Thoracic aorta (tissue), 2 donors: ENCODE measurements around the gene FDX2. TPM values are rescaled to one million over a fixed set of nuclear protein-coding genes. Genes with fewer than 3 reads are reported as not detected.

ENCODE experiments used
- ATAC-seq: fragments of 150-250 bp; one replicate; pipeline ENCODE4 v1.8.0; 2017; ENCODE audit warnings: low read depth; ENCODE audit not compliant: insufficient number of reproducible peaks, low FRiP score
- DNase-seq: peaks from one replicate; pipeline ENCODE4 v3.0.0-alpha.2; 2020; ENCODE audit warnings: low spot score
- H3K27ac ChIP-seq, 2 donors: fragments of 200-600 bp; sonication (generic); 1 replicate in 1 of 2; 2 replicates in 1 of 2; pipeline ENCODE4 v1.5.1; 2016; ENCODE audit warnings: mild to moderate bottlenecking in 2 of 2, moderate library complexity in 2 of 2
- H3K27me3 ChIP-seq: fragments of 200-600 bp; sonication (generic); replicated peaks from 2 replicates; pipeline ENCODE4 v1.6.0; 2016; ENCODE audit warnings: mild to moderate bottlenecking; ENCODE audit not compliant: insufficient read depth
- H3K36me3 ChIP-seq: fragments of 200-600 bp; sonication (generic); one replicate; pipeline ENCODE4 v1.5.1; 2016
- H3K4me1 ChIP-seq, 2 donors: fragments of 200-600 bp; sonication (generic); 1 replicate in 1 of 2; 2 replicates in 1 of 2; pipeline versions ENCODE4 v1.5.1 to v1.6.0; 2016; ENCODE audit warnings: low read depth in 2 of 2, mild to moderate bottlenecking in 1 of 2; ENCODE audit not compliant: control insufficient read depth in 1 of 2
- H3K4me3 ChIP-seq: fragments of 200-600 bp; sonication (generic); 2 replicates; pipeline ENCODE4 v1.5.1; 2016; ENCODE audit warnings: mild to moderate bottlenecking
- H3K9me3 ChIP-seq: fragments of 200-600 bp; sonication (generic); 2 replicates; pipeline ENCODE4 v1.5.1; 2016
- CTCF ChIP-seq: fragments of 200-600 bp; sonication (generic); IDR thresholded peaks from one replicate; pipeline ENCODE4 v1.5.1; 2019; ENCODE audit warnings: antibody characterized with exemption
- total RNA-seq, 2 donors: library from RNA; depleted of rRNA; stranded (reverse); fragments of >200 nt; gene quantifications; one replicate each; pipeline versions ENCODE4 v1.1.0 to v1.2.3, GENCODE V29; 2016

The FDX2 gene
- total RNA-seq, 2 donors from 2014 or later, result 13.4 to 35.8 TPM

GRCh38 chr19:10361569-10362011, 45.8 kb upstream of the FDX2 start:
- Histone ChIP-seq H3K36me3 (peaks cover 49% of the 10 kb centered on the region), H3K27me3 (no peaks in the 10 kb centered on the region), H3K4me1 (no peaks in the 10 kb centered on the region), H3K9me3 (no peaks in the 10 kb centered on the region), H3K27ac (no peak overlapping the region), H3K4me3 (no peak overlapping the region)
- DNase-seq (no peak), ATAC-seq (no peak)
- TF ChIP-seq CTCF, result no peak

- Histone ChIP-seq H3K4me3 (no peak overlapping the region), H3K36me3 (peaks cover 45% of the 10 kb centered on the region), H3K27ac (no peak overlapping the region)
These were observed 40.6 kb upstream of the FDX2 start for GRCh38 chr19:10356431-10356830.

GRCh38 chr19:10353793-10354391, 38.1 kb upstream of the FDX2 start:
- H3K9me3 ChIP-seq, result no peaks in the 10 kb centered on the region
- TF ChIP-seq CTCF, result no peak
- H3K4me3 ChIP-seq, result no peak overlapping the region
- no peak overlapping the region for H3K27ac ChIP-seq
- DNase-seq (no peak), ATAC-seq (no peak)
- H3K36me3 ChIP-seq, result peaks cover 49% of the 10 kb centered on the region
- no peaks in the 10 kb centered on the region for H3K4me1 ChIP-seq
- H3K27me3 ChIP-seq, result no peaks in the 10 kb centered on the region

More at GRCh38 chr19:10356431-10356830, 40.6 kb upstream of the FDX2 start:
- TF ChIP-seq CTCF, result no peak
- Histone ChIP-seq H3K9me3 (no peaks in the 10 kb centered on the region), H3K27me3 (no peaks in the 10 kb centered on the region), H3K4me1 (no peaks in the 10 kb centered on the region)
- no peak for DNase-seq
- ATAC-seq, result no peak

GRCh38 chr19:10352764-10353671, 37.2 kb upstream of the FDX2 start:
- TF ChIP-seq CTCF, result no peak
- no peak for DNase-seq

GRCh38 chr19:10346509-10346908, 30.7 kb upstream of the FDX2 start:
- DNase-seq (no peak), ATAC-seq (no peak)
- Histone ChIP-seq H3K4me1 (no peaks in the 10 kb centered on the region), H3K36me3 (peaks cover 11% of the 10 kb centered on the region), H3K4me3 (no peak overlapping the region), H3K27me3 (no peaks in the 10 kb centered on the region), H3K27ac (no peak overlapping the region), H3K9me3 (no peaks in the 10 kb centered on the region)
- TF ChIP-seq CTCF, result no peak

More at GRCh38 chr19:10352764-10353671, 37.2 kb upstream of the FDX2 start:
- Histone ChIP-seq H3K4me1 (no peaks in the 10 kb centered on the region), H3K9me3 (no peaks in the 10 kb centered on the region), H3K36me3 (peaks cover 42% of the 10 kb centered on the region), H3K27me3 (no peaks in the 10 kb centered on the region), H3K27ac (no peak overlapping the region), H3K4me3 (no peak overlapping the region)
- no peak for ATAC-seq
